NCI-H2081 (cell line): ENCODE results near the gene ZNF446.
"Not testable (repeated sequence)": the region's sequence is repeated elsewhere in the genome, so short reads cannot be mapped to it uniquely, and the experiment has no call there.

Source experiments
- DNase-seq, 2 experiments: peaks; one replicate each; lab custom pipeline; 2025; lab: John Stamatoyannopoulos, UW

The ZNF446 gene

DNA sequence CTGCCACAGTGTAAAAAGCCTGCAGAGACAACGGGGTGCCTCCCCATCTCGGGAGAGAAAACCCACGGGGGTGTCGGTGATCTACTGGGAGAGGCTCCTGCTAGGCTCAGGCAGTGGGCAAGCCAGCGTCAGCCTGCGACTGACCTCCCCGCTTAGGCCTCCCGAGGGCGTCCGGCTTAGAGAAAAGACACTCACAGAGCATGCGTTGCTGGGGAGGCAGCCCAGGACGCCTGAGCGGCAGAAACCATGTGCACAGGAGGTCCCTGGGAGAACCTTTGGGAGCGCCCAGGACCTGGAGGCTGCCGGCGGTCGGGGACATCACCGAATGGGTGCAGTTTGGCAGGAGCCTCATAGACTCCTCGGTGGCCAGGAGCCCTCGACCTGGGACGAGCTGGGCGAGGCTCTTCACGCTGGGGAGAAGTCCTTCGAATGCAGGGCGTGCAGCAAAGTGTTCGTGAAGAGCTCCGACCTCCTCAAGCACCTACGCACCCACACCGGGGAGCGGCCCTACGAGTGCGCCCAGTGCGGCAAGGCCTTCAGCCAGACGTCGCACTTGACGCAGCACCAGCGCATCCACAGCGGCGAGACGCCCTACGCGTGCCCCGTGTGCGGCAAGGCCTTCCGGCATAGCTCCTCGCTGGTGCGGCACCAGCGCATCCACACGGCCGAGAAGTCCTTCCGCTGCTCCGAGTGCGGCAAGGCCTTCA lies 5.2 kb upstream of the ZNF446 start:
- not testable (repeated sequence) for DNase-seq

DNA sequence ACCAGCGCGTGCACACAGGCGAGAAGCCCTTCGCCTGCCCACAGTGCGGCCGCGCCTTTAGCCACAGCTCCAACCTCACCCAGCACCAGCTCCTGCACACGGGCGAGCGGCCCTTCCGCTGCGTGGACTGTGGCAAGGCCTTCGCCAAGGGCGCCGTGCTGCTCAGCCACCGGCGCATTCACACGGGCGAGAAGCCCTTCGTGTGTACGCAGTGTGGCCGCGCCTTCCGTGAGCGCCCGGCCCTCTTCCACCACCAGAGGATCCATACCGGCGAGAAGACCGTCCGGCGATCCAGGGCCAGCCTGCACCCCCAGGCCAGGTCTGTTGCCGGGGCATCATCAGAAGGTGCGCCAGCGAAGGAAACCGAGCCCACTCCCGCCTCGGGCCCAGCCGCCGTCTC lies 4.4 kb upstream of the ZNF446 start:
- DNase-seq = no peak

DNA sequence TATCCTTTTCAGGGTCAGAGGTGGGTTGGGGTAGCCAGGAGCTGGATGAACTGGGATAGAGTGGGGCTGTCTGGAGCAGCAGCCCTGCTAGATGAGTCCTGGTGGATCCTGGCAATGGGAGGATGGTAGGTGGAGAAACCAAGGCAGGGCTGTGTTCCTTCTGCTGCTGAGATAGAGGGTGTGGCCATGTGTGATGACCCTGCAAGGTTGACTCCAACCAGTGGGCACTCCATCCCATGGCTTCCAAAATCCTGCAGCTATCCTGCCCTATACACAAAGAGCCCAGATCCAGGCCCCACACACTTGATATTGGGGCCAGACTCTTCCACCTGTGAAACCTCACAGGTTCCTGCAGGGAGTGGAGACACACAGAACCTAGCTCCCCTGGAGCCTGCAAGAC lies 2.4 kb upstream of the ZNF446 start:
- DNase-seq = no peak

DNA sequence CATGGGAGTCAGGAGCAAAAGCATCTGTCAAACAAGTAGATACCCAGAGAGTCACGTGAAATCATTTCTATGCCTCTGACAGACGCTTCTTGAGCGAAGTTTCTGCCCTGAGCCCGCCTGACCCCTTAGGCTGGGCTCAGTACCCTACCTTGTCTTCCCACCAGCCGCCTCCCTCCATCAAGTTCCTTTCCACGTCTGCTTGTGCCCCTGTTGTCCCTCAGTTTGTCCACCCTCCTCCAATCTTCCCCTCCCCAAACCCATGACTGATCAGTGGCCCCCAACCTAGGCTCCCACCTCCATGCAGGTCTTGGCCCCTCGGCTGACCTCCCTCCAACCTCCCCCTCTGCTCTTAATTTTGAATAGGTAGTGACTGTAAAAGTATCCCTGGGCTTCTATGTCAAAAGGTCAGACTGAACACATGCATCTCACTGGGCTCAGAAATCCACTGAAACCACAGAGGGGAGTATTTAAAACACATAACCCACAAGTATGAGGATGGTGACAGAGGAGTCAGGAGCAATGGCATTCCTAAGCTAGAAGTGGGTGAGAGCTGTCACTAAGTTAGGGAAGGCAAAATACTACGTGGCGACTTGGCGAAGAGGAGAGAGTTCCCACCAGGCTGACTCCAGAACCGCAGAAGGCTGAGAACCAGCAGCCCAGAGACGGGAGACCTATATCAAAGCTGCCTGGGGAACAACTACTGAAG lies 1.7 kb upstream of the ZNF446 start:
- DNase-seq = no peak

DNA sequence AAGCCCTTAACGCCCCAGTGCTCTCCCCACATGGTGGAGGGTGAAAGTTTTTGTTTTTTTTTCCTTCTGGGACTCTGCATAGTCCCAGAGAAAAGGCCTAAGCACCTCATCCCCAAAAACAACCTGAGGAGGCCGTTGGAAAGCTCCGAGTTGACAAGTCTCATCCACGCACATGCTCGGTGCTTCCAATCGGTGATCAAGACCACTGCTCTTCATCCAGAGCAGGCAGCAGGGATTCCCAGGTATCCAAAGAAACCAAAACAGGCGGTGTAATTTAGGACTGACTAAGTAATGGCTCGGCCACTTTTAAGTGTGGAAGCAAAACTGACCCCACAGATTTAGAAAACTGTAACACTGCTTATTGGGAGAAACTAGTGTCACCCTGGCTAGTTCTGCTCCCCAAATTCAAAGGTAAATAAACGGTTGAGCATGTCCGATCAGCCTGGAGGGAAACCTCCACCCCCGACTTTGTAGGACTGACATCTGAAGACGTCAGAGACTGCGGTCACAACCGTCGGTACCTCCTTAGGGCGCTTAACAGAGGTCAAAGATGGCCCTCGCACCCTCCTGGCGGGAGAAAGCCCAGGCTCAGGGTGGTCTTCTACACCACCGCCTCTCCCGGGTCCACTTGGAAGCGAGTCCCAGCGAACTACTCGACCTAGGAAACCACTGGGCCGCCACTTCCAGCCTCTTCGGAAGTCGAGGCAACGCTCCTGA lies 997 bp upstream of the ZNF446 start:
- DNase-seq = no peak

DNA sequence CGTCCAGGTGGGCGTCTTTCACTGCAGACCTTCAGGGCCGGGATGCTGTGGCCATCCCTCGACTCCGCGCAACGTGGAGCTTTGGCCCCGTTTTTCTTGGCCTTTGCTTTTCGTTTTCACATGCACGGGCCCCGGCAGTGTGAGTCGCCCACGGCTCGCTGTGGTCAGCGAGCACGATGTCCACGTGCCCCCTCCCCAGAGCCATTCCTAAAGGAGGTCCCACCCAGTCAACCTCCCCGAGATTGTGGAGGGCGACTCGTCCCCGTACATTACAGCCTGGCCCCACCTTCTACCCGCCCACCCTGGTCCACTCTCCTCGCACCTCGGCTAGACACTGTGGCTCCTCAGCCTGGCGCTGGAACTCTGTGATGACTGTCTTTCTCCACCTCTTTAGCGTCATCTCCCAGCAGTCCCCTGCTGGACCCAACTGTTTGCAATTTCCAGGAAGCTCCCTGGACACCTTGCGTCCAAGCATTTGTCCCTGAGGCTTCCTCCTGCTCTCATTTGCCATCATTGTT lies 405 bp downstream of the ZNF446 start:
- DNase-seq = peak in 1 of 2 experiments; percentile 7

DNA sequence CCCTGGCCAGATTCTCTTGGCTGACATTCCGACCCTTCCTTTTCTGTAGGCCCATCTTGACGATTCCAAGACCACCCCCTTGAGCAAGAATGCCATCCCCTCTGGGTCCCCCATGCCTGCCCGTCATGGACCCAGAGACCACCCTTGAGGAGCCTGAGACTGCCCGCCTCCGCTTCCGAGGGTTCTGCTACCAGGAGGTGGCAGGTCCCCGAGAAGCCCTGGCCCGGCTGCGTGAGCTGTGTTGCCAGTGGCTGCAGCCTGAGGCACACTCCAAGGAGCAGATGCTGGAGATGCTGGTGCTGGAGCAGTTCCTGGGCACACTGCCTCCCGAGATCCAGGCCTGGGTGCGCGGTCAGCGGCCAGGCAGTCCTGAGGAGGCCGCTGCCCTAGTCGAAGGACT lies 978 bp downstream of the ZNF446 start:
- DNase-seq = no peak

DNA sequence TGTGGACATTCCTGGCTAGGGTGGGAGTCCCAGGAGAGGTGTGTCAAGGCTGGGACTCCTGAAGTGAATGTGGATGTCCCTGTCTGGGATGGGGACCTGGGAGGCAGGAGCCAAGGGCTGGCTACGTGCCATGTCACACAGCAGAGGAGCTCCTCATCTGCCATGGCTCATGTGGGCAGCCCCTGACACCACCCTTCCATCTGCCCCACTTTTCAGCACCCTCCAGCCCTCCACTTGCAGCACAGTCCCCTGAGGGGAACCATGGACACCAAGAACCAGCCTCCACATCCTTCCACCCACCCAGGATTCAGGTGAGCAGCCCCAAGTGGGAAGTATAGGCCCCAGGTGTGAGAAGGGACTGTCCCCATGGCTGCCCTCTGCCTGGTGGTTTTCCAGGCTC lies 1.7 kb downstream of the ZNF446 start:
- DNase-seq = no peak

DNA sequence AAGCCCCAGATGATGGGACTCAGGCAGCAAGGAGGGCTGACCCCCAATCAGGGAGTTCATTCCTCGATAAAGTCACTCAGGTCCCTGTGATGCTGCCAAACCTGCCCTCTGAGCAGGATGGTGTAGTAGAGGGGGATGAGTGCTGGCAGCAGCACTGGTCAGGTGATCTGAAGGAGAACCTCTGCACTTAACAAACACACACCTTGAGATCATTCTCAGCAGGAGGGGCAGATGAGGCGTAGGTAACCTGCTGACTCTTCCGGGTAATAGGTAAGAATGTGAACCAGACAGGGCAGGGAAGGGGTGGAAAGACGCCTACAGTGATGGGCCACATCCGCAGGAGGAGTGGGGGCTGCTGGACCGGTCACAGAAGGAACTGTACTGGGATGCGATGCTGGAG lies 3.2 kb downstream of the ZNF446 start:
- no peak for DNase-seq

DNA sequence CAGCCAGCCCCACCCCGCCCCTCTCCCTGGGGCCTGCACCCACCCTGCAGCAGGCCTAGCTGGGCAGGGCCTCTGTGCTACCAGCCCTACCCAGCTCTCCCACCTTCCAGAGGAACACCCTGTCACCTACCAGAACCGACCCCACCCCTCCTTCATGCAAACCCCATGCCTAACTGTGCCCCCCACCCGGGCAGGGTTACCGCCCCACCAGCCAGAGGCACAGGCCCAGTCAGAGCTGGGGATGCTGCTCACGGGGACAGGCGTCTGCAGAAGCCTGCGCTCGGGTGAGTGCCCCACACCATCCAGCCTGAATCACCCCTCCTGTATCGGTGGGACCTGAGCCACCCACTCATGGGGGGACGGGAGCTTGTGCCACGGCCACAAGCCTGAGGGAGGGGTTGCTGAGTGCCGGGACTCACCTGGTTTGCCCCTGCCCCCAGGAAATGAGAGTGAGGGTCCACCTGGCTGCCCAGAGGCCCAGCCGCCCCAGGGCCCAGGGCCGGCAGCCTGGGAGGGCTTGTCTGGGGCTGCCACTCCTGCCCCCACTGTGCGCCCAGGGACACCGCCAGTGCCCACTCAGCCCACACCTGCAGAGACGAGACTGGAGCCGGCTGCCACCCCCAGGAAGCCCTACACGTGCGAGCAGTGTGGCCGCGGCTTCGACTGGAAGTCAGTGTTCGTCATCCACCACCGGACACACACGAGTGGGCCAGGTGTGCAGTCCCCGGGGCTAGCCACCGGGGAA lies 3.8 kb downstream of the ZNF446 start:
- no peak for DNase-seq

DNA sequence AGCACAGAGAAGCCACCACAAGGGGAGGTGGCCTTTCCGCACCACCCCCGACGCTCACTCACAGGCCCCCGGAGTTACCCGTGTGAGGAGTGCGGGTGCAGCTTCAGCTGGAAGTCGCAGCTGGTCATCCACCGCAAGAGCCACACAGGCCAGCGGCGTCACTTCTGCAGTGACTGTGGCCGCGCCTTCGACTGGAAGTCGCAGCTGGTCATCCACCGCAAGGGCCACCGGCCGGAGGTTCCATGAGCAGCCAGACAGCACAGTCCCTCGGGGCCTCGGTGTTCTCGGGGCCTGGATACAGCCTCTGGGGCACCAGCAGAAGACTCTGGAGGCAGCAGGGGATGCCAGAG lies 4.3 kb downstream of the ZNF446 start:
- no peak for DNase-seq

DNA sequence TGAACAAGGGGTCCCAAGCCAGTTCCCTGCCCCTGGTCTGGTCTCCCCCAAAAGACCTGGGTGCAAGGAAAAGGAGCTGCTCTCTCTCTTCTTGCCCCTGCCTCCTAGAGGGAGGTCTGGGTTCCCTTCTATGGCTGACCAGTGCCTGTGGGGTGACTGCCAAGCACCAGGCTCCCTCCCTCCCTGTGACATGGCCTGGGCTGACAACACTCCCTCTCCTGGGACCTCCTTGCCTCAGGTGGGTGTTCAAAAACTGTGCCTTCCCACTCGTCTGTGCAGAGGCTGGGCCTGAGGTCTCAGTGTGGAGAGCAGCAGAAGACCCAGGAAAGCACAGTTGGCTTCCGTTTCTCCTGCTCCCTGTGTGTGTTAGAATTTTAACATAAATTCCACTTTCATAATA lies 4.7 kb downstream of the ZNF446 start:
- no peak for DNase-seq

DNA sequence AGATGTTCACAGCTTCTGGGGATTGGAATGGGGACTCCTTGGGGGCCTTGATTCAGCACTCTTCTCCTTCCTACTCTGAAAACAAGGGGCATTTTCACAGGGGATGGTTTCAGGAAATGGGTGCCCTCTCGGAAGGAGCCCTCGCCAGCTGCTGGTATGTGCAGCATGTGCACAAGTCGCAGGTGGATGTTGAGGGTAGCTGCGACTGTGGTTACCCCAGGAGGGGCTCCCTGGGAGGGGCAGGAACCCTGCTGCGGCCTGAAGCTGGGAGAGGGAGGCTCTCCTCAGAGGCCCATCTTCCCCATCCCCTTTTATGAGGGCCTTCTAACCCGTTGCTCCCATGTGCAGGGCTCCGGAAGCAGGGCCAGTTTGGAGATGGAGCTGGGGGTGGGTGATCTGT lies 6.2 kb downstream of the ZNF446 start:
- DNase-seq = no peak

DNA sequence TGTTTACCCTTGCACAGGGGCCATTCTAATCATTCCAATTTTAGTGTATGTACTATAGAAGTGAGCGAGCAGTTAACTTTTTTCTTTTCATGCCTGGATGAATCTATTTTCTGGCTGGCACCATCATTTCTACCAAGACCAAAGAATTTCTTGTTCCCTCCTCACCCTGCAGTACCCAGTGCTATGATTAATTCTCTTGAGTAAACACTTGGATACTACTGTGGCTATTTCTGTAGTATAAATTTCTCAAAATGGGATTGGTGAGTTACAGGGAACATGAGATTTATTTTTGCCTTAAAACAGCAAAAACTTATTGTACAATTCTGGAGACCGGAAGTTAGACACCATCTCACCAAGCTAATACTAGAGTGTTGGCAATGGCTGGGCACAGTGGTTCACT lies 7.6 kb downstream of the ZNF446 start:
- no peak for DNase-seq

DNA sequence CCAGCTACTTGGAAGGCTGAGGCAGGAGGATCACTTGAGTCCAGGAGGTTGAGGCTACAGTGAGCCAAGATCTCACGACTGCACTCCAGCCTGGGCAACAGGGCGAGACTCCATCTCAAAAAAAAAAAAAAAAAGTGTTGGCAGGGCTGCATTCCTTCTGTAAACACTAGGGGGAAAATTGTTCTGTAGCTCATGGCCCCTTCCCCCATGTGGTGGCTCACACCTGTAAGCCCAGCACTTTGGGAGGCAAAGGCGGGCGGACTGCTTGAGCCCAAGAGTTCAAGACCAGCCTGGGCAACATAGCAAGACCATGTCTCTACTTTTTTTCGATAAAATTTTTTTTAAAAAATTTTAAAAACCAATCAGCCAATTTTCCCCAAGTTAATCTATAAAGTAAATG lies 8.2 kb downstream of the ZNF446 start:
- not testable (repeated sequence) for DNase-seq

DNA sequence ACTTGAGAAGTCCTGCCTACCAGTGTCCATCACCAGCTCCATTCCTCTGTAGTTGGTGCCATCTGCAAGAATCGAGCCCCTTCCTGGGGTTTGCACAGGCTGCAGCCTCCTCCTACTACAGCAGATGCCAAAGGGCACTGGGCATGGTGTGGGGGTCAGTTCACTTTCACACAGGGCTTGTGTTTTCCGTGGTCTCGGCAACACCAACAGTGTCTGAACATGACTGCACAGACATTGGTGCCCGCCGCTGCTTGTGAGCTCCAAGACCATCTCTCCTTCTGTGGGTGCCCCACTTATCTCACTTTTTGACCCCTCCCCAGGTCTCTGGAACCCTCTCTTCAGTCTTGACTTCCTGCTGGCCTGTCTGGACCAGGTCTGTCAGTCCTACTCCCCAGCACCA lies 15.2 kb downstream of the ZNF446 start:
- DNase-seq = no peak

DNA sequence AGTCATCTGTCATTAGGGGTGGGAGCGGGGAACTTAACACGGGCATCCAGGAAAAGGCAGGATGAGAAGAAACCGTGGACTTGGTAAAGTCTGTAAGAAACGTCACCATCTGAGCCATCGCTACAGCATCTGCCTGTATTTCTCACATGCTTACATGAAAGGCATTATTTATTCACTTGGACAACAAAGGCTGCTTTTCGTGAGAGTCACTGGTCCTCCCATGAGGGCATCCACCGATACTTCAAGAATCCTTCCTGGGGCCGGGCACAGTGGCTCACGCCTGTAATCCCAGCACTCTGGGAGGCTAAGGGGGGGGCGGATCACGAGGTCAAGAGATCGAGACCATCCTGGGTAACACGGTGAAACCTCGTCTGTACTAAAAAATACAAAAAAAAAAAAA lies 16.1 kb downstream of the ZNF446 start:
- no peak for DNase-seq

DNA sequence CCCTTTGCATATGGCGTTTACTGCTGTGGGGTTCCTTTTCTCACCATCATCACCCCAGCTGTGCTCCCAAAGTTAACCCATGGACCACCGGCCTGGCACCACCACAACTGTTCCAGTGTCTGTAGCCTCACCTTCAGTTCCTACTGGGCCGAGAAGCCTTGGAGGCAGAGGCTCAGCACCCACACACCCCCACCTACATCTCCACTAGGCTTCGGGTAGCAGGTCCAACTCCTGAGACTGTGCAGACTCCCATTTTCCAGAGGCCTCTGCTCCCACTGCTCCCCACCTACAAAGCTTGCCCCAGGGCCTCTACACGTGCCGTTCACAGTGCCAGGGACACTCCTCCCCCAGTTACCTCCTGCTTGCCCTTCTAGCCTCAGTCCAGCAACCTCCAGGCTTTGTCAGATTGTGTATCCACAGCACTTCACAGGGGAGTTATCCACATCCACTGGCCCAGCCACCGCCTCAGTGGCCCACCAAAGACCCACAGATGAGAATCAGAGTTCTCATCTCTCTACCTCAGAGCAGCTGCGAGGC lies 21.6 kb downstream of the ZNF446 start:
- no peak for DNase-seq

DNA sequence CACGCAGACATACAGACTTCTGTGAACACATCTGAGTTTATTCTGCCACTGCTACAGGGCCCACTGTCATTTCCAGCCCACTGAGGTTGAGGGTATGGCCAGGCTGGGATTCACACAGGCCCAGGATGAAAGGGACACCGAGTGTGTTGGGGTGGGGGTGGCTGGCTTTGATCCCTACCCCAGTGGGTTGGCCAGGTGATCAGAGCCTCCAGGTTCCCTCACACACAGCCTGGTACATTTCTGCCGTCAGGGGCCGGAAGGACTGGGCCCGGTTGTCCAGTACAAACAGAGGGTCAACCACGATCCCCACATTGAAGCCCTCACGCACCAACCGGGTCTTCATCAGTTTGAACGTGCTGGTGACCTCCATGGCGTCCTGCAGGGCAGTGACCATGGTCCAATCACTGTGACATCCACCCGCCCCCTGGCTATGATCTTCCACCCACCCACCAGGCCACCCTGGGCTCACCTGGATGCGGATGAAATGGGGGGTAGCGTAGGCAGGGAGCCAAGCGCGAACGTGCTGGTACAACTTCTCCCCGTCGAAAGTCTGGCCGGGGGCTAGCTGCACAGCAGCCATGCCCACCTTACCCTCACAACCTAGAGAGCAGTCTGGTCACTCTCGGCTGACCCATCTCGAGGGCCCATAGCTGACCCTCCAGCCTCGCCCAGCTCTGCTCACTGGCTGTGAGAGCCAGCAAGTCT lies 22.3 kb downstream of the ZNF446 start:
- DNase-seq = no peak

DNA sequence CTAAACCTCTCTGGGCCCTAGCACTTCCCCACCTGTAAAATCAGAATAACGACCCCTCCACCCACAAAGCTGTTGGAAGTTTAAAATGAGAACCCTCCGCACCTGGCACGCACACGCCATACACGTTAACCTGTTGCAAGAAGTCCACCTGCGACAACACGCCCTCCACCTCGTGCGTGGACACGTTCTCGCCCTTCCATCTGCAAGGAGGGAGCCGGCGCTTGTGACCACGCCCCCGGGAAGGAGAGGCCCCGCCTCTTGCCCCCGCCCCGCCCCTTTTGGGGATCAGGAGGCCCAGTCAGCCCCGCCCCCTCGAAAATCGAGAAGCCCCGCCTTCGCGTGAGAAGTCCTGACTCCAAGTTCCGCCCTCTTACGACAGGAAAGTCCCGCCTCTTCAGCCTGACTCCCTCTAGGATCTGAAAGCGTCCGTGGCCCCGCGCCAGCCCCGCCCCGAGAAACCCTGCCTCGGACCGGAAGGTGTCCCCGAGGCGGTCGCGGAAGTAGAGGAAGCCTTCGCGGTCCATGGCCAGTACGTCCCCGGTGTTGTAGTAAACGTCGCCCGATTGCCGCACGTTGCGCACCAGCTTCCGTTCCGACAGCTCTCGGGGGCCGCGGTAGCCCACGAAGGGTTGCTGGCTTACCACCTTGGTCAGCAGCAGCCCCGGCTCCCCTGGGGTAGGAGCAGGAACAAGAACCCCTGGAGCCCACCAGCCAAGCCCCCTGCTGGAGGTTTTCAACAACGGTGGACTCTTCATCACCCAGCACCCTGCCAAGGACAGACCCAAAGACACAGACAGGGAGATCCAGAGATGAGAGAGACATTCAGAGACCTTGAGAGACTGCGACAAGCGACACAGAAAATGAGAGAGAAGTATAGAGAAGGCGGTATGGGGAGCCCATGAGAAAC lies 23.1 kb downstream of the ZNF446 start:
- DNase-seq = peak; percentile 98 to 99
